ENCODE results near the gene RBM23. TPM values are rescaled to one million over a fixed set of nuclear protein-coding genes. Genes with fewer than 3 reads are reported as not detected.
A peak's percentile ranks its signal among the peaks of the same experiment; 100 is the strongest.

Gene RBM23
- total RNA-seq, 1 experiment from 2014 or later: 105 TPM

DNA sequence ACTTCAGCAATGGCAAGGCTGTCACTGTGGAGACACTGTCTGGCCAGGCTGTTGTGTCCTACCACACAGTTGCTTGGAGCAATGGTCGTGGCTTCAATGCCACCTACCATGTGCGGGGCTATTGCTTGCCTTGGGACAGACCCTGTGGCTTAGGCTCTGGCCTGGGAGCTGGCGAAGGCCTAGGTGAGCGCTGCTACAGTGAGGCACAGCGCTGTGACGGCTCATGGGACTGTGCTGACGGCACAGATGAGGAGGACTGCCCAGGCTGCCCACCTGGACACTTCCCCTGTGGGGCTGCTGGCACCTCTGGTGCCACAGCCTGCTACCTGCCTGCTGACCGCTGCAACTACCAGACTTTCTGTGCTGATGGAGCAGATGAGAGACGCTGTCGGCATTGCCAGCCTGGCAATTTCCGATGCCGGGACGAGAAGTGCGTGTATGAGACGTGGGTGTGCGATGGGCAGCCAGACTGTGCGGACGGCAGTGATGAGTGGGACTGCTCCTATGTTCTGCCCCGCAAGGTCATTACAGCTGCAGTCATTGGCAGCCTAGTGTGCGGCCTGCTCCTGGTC, 43.1 kb downstream of the RBM23 start:
- Histone ChIP-seq H3K27me3 (replicated peaks; ENCODE audit: insufficient read depth, low read depth, low read length, poor library complexity) (no peaks in the 10 kb centered on the region), H3K4me1 (ENCODE audit: insufficient read depth, low read length, poor library complexity, severe bottlenecking) (peaks cover 10% of the 10 kb centered on the region), H3K4me3 (ENCODE audit: low read depth, low read length, poor library complexity, severe bottlenecking) (no peak overlapping the region), H3K9me3 (ENCODE audit: low read depth, low read length, poor library complexity, severe bottlenecking) (no peaks in the 10 kb centered on the region), H3K36me3 (ENCODE audit: insufficient read depth, low read length, poor library complexity, severe bottlenecking) (no peaks in the 10 kb centered on the region), H3K27ac (ENCODE audit: low read depth, low read length, poor library complexity, severe bottlenecking) (no peak overlapping the region)
- ChIA-PET POLR2A (ENCODE audit: low non-redundant PET) (no interaction called here), CTCF (no interaction called here)
- DNase-seq (ENCODE audit: low spot score): no peak
- BruUV-seq (replicated peaks): no TSS peak
- intact Hi-C loops (cut with micrococcal nuclease; ENCODE audit: unreplicated experiment): no loop called here
- no peak for TF ChIP-seq EZH2 (IDR thresholded peaks at IDR 0.05; ENCODE audit: borderline replicate concordance, low read depth, low read length, poor library complexity, severe bottlenecking)
- TF ChIP-seq, protein P1, sequence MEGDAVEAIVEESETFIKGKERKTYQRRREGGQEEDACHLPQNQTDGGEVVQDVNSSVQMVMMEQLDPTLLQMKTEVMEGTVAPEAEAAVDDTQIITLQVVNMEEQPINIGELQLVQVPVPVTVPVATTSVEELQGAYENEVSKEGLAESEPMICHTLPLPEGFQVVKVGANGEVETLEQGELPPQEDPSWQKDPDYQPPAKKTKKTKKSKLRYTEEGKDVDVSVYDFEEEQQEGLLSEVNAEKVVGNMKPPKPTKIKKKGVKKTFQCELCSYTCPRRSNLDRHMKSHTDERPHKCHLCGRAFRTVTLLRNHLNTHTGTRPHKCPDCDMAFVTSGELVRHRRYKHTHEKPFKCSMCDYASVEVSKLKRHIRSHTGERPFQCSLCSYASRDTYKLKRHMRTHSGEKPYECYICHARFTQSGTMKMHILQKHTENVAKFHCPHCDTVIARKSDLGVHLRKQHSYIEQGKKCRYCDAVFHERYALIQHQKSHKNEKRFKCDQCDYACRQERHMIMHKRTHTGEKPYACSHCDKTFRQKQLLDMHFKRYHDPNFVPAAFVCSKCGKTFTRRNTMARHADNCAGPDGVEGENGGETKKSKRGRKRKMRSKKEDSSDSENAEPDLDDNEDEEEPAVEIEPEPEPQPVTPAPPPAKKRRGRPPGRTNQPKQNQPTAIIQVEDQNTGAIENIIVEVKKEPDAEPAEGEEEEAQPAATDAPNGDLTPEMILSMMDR (conservative IDR thresholded peaks at IDR 0.05; ENCODE audit: low read depth, low read length): no peak

DNA sequence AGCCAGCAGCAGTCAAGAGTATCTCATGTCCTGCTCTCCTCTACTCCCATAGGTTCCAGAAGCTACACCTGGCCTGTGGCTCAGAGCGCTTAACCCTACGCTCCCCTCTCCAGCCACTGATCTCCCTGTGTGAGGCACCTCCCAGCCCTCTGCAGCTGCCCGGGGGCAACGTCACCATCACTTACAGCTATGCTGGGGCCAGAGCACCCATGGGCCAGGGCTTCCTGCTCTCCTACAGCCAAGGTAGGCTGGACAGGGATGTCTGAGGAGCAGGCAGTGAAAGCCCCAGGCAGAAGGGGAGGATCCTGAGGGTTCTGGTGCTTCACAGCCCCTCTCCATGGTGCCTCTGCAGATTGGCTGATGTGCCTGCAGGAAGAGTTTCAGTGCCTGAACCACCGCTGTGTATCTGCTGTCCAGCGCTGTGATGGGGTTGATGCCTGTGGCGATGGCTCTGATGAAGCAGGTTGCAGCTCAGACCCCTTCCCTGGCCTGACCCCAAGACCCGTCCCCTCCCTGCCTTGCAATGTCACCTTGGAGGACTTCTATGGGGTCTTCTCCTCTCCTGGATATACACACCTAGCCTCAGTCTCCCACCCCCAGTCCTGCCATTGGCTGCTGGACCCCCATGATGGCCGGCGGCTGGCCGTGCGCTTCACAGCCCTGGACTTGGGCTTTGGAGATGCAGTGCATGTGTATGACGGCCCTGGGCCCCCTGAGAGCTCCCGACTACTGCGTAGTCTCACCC, 43.8 kb downstream of the RBM23 start:
- H3K4me3 ChIP-seq (ENCODE audit: low read depth, low read length, poor library complexity, severe bottlenecking): no peak overlapping the region
- CTCF ChIA-PET: no interaction called here
- H3K27me3 ChIP-seq (replicated peaks; ENCODE audit: insufficient read depth, low read depth, low read length, poor library complexity): no peaks in the 10 kb centered on the region
- intact Hi-C loops (cut with micrococcal nuclease; ENCODE audit: unreplicated experiment): no loop called here
- BruUV-seq (replicated peaks): no TSS peak
- no peak for DNase-seq (ENCODE audit: low spot score)
- no peaks in the 10 kb centered on the region for H3K36me3 ChIP-seq (ENCODE audit: insufficient read depth, low read length, poor library complexity, severe bottlenecking)
- H3K27ac ChIP-seq (ENCODE audit: low read depth, low read length, poor library complexity, severe bottlenecking): no peak overlapping the region
- no peaks in the 10 kb centered on the region for H3K9me3 ChIP-seq (ENCODE audit: low read depth, low read length, poor library complexity, severe bottlenecking)
- H3K4me1 ChIP-seq (ENCODE audit: insufficient read depth, low read length, poor library complexity, severe bottlenecking): peaks cover 12% of the 10 kb centered on the region
- TF ChIP-seq EZH2 (IDR thresholded peaks at IDR 0.05; ENCODE audit: borderline replicate concordance, low read depth, low read length, poor library complexity, severe bottlenecking): no peak
- TF ChIP-seq, protein P1 (conservative IDR thresholded peaks at IDR 0.05; ENCODE audit: low read depth, low read length): no peak
- POLR2A ChIA-PET (ENCODE audit: low non-redundant PET): no interaction called here

DNA sequence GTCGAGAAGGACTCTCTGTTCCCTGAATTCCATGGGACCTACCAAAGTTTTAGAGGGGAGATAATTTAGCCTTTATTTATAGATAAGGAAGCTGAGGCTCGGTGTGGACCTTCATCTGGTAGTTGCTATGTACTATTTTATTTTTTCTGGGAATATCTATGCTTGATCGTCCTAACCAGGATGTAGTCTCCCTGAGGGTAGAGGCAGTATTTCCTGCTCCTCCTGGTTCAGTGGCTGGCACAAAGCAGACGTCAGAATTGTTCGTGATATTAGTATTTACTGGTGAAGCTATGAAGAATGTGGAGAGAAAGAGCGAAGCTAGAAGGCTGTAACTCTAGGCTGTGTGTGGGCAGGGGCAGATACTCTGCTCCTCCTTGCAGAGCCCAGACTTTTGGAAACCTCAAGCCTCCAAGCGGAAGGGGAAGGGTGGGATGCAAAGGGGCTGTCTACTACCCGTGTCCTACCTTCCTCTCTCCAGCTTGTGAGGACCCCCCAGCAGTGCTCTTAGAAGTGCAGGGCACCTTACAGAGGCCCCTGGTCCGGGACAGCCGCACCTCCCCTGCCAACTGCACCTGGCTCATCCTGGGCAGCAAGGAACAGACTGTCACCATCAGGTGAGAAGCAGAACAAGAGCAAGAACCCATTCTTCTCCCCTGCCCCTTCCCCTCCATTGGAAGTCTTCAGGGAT, 46.0 kb downstream of the RBM23 start:
- Histone ChIP-seq H3K9me3 (ENCODE audit: low read depth, low read length, poor library complexity, severe bottlenecking) (no peaks in the 10 kb centered on the region), H3K36me3 (ENCODE audit: insufficient read depth, low read length, poor library complexity, severe bottlenecking) (no peaks in the 10 kb centered on the region), H3K4me1 (ENCODE audit: insufficient read depth, low read length, poor library complexity, severe bottlenecking) (peaks cover 12% of the 10 kb centered on the region), H3K27me3 (replicated peaks; ENCODE audit: insufficient read depth, low read depth, low read length, poor library complexity) (no peaks in the 10 kb centered on the region), H3K27ac (ENCODE audit: low read depth, low read length, poor library complexity, severe bottlenecking) (no peak overlapping the region), H3K4me3 (ENCODE audit: low read depth, low read length, poor library complexity, severe bottlenecking) (peak overlapping the region; percentile 96)
- TF ChIP-seq, protein P1 (conservative IDR thresholded peaks at IDR 0.05; ENCODE audit: low read depth, low read length): no peak
- no peak for TF ChIP-seq EZH2 (IDR thresholded peaks at IDR 0.05; ENCODE audit: borderline replicate concordance, low read depth, low read length, poor library complexity, severe bottlenecking)
- POLR2A ChIA-PET (ENCODE audit: low non-redundant PET): interaction anchor here (0.5 kb wide), 1 partner anchor 21 kb away, joined by 3 read pairs; no protein-coding TSS in a partner anchor
- intact Hi-C loops (cut with micrococcal nuclease; ENCODE audit: unreplicated experiment): no loop called here
- BruUV-seq (replicated peaks): no TSS peak
- CTCF ChIA-PET: interaction anchor here (0.5 to 1.1 kb wide), 8 partner anchors 14 to 484 kb away, joined by 3 to 10 read pairs (median 4); partner anchors contain the start of gene PRMT5
- DNase-seq (ENCODE audit: low spot score): no peak
